HG03108 (cell line): ENCODE data around the gene JARID2.
"Not testable (repeated sequence)": the region's sequence is repeated elsewhere in the genome, so short reads cannot be mapped to it uniquely, and the experiment has no call there.

Experiments used
- ATAC-seq: cut with Tn5 transposase; IDR thresholded peaks from one replicate; pipeline ENCODE4 v1.9.1; 2021; ENCODE audit warnings: moderate library complexity; ENCODE audit not compliant: unreplicated experiment

The JARID2 gene

DNA sequence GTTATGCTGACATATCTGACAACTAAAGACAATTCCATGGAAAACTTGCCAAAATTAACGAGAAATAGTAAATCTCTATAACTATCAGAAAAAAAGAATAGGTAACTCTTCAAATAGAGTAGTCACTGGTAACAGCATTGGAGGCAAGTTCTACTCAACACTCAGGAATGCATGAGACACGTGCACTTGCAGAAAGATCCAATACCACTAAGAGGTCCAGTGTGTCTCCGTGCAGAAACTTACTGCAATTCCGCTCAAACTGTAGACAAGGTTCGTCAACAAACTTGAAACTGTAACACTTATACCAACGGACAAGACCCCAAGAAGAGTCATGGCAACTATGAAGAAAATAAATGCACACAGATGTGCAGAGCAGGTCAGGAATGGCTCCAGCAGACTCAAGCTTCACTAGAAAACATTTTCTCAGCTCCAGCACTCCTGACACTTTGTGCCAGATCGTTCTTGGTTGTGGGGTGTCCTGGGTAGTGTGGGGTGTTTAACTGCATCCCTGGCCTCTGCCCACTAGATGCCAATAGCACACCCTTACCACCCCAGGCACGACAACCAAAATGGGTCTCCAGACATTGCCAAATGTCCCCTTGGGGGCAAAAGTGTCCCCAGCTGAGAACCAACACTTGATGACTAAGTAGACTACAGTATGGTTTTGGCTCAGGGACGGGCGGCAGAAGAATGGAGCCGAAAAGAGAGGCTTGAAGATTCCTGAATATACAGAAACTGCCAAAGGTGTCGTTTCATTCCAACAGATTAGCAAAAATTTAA lies 282.2 kb downstream of the JARID2 start:
- no peak for ATAC-seq

DNA sequence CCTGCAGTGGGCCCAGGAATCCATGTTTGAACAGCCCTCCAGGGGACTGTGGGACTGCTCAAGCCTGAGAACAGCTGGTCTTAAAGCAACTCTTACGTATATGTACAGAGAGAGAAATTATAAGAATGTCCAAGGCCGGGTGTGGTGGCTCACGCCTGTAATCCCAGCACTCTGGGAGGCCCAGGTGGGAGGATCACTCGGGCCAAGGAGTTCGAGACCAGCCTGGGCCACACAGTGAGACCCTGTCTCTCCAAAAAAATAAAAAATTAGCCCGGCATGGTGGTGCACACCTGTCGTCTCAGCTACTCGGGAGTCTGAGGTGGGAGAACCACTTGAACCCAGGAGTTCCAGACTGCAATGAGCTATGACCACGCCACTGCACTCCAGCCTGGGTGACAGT lies 283.0 kb downstream of the JARID2 start:
- no peak for ATAC-seq

GRCh38 chr6:15530411-15530810 lies 284.5 kb downstream of the JARID2 start:
- ATAC-seq: no peak

DNA sequence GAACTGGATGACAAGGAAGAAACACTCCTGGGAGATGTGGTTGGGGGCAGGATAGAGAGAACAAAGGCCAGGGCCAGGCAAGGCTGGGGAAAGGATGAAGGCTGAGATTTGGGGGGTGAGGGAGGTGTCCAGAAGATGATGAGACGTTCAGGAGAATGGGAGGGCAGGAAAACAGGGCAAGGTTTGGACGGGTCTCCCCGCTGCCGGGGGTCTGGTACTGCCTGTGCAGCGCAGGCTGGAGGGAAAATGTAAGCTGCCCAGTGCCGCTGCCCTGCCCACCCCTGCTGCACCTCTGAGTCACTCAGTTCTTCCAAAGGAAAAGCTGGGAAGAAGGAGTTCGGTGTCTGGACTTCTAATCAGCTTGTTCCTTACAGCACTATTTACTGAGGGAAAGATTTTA lies 286.1 kb downstream of the JARID2 start:
- no peak for ATAC-seq

GRCh38 chr6:15533379-15534026 lies 287.6 kb downstream of the JARID2 start:
- no peak for ATAC-seq

GRCh38 chr6:15534974-15535373 lies 289.1 kb downstream of the JARID2 start:
- ATAC-seq: no peak

DNA sequence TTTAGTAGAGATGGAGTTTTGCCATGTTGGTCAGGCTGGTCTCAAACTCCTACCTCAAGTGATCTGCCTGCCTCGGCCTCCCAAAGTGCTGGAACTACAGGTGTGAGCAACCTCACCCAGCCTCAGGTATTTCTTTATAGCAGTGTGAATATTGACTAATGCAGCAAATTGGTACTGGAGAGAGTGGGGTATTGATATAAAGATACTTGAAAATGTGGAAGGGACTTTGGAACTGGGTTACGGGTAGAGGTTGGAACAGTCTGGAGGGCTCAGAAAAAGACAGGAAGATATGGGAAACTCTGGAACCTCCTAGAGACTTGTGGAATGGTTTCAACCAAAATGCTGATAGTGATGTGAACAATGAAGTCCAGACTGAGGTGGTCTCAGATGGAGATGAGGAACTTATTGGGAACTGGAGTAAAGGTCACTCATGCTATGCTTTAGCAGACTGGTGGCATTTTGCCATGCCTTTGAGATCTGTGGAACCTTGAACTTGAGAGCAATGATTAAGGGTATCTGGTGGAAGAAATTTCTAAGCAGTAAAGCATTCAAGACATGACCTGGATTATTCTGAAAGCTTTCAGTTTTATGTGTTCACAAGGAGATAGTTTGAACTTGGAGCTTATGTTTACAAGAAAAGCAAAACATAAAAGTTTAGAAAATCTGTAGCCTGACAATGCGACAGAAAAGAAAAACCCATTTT lies 289.8 kb downstream of the JARID2 start:
- ATAC-seq: no peak

DNA sequence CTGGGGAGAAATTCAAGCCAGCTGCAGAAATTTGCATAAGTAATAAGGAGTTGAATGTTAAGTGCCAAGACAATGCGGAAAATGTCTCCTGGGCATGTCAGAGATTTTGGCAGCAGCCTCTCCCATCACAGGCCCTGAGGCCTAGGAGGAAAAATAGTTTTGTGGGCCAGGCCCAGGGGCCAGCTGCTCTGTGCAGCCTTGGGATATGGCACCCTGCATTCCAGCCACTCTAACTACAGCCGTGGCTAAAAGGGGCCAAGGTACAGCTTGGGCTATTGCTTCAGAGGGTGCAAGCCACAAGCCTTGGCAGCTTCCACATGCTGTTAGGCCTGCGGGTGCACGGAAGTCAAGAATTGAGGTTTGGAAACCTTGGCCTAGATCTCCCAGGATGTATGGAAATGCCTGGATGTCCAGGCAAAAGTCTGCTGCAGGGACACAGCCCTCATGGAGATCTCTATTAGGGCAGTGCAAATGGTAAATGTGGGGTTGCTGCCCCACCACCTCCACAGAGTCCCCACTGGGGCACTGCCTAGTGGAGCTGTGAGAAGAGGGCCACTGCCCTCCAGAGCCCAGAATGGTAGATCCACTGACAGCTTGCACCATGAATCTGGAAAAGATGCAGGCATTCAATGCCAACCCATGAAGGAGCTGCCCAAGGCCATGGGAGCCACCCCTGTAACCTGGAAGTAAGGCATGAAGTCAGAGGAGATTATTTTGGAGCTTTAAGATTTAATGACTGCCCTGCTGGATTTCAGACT lies 290.5 kb downstream of the JARID2 start:
- no peak for ATAC-seq

DNA sequence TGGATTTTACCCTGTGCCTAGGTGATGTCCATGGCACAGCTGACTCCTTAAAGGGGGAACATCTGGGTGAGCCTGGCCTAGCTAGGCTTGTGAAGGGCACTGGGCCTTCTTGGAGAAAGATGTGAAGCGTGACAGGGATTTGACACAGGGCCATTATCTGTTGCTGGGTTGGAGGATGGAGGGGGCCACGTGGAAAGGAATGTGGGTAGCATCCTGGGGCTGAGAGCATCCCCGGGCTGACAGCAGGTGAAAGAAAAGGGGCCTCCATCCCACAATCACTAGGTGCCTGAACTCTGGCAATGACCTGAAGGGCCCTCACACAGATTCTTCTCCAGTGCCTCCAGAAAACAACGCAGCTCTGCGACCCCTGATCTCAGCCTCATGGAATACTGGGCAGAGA lies 292.2 kb downstream of the JARID2 start:
- no peak for ATAC-seq

DNA sequence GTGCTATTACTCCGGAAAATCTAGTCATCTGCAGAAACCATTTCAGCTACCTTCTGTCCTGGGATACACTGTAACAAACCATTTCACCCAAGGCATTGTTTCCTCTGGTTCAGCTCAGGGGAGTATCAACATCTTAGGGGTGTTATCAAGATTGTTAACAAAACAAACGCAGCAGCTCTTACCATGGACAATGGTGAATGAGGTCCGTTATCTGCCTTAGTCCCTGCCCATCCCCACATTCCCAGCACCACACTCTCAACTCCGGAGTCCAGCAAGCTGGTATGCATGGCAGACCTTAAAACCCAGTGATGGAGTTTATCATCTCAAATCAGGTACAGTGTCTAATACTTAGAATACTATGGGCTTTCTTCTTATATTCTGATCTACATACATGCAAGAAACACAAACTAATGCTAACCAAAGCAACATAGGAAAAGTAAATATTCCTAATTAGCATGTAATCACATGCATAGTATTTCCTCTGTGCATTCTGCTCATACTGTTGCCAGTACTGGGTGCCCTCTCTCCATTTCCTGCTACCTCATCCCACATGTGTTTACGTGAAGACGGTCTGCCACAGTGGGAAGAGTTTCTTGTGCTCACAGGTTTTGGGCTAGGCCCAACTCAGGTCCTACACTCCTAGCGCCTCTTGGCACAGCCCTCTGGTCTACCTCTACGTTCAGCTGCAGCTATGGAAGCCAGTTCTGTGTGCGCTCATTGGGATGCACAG lies 293.1 kb downstream of the JARID2 start:
- no peak for ATAC-seq

DNA sequence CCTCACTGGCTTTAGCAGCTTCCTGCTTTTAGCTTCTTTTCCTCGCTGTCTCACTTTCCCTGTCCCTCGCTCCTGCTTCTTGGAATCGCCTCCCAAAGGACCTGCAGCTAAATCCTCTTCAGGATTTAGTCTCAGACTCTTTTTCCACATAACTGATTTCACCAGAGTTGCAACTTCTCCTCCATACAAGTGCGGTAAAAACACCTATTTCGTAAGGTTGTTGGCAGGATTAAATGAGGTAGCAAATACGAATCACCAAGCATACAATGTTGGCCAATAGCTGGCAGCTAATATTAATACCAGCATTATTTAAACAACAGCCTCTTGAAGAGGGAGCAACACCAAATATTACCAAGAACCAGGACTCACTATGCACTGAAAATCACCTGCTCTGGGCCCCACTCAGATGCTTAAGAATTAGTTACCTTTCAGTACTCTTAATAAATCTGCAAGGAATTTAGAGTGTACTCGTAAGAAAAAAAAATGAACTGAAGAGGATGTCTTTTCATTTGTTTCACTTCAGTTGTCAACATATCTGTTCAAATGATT lies 293.9 kb downstream of the JARID2 start:
- ATAC-seq: no peak

DNA sequence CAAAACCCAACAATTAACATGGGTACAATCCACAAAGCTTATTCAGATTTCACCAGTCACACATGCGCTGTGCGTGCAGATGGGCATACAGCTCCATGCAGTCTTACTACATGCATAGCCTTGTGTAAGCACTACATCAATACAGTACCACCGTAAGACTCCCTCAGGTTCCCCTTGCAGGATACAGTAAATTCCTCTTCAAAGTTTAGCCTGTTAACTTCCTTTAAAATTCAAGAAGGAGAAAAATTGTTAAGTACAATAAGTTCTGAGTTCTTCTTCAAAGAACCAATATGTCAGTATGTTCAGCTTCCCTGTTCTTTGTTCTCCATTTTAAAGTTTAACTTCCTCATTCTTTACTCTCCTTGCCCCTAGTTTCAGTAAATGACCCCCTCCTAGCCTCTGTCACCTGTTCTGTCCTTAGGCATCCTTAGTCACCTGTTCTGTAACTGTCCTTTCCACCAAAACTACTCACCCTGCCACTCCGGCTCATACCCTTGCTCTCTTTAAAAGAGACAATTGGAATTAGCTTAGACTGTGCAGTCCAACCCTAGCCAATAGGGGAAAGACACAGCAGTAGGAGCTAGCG lies 297.6 kb downstream of the JARID2 start:
- ATAC-seq: not testable (repeated sequence)

- ATAC-seq: no peak
Observed at GRCh38 chr6:15544321-15544900, 298.5 kb downstream of the JARID2 start.

DNA sequence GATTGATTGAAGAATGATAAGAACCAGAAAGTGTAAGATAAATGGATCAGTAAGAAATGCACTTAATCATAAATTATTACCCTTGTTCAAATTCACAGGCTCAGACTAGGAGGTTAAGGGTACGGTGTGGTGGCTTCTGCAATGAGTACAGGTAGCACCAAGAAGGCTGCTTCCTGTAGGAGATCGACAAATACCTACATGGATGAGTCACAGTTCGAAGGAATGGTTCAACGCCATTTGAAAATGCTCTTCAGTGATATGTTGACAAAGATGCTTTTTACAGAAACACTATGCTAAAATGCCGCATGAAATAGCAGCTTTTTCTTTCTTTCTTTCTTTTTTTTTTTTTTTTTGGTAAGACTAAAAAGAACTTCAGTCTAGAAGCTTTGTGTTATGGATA lies 300.7 kb downstream of the JARID2 start:
- ATAC-seq: no peak

DNA sequence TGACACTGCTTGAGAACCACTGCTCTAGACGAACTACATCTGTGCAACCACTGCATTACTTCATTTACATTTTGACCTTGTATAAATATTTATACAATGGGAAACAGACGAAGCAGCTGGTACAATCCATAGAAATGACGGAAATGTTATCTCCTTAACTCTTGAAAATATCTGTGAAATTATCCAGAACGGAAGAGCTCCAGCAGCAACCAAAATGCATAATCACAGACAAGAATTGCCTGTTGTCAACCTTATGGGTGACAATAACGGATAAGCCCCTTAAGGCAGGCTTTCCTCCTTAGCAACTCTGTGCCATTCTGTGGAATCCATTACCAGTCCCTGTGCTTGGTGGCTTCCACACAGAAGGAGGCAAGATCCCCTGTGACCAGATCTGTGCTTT lies 301.5 kb downstream of the JARID2 start:
- ATAC-seq: no peak

DNA sequence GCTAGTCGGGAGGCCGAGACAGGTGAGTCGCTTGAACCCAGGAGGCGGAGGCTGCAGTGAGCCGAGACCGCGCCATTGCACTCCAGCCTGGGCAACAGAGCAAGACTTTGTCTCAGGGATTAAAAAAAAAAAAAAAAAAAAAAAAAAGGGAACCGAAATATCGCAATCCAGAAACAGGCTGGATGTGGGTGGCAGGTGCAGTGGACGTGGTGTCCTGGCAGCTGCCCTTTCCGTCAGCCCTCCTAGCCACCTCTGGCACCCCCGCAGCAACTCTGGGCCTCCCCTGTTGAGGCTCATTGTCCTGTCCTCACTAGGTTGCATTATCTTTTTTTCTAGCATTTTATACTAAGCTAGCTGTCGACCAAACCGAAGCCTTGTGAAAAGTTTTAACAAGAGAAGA lies 303.5 kb downstream of the JARID2 start:
- no peak for ATAC-seq

- ATAC-seq: no peak
Observed at GRCh38 chr6:15550546-15551123, 304.8 kb downstream of the JARID2 start.

DNA sequence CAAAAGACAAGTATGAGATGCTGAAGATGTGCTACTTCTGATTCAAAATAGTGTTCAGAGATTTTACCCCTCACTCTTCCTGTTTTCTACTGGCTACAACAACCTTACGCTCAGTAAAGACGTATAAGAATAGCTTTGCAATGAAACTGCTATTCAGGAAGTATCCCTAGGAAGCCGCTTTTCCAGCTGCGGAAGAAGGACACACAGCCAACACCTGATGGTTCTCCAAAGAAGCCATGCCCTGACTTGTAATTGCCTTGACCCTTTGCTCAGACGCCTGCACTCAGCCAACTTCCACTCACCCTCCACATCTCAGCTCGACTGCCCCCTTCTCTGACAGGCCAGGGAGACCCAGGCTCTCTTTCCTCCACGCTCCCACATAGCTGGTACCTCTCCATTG lies 305.4 kb downstream of the JARID2 start:
- no peak for ATAC-seq

GRCh38 chr6:15551798-15552197 lies 305.9 kb downstream of the JARID2 start:
- no peak for ATAC-seq
